MG63 (cell line): ENCODE data around the gene NKX6-2. TPM values are rescaled to one million over a fixed set of nuclear protein-coding genes. Genes with fewer than 3 reads are reported as not detected.
"Not testable (repeated sequence)": the region's sequence is repeated elsewhere in the genome, so short reads cannot be mapped to it uniquely, and the experiment has no call there.

Experiments
- DNase-seq: peaks from one replicate; pipeline ENCODE4 v3.0.0-alpha.2; 2020
- H3K27me3 ChIP-seq: fragments of 250-450 bp; sonication (Bioruptor Pico); 2 replicates; pipeline ENCODE4 v1.5.1; 2020; ENCODE audit warnings: mild to moderate bottlenecking, moderate library complexity
- H3K36me3 ChIP-seq: fragments of 250-450 bp; sonication (Bioruptor Pico); 2 replicates; pipeline ENCODE4 v1.5.1; 2020; ENCODE audit warnings: mild to moderate bottlenecking, moderate library complexity
- H3K4me3 ChIP-seq: fragments of 250-450 bp; sonication (Bioruptor Pico); 2 replicates; pipeline ENCODE4 v1.5.1; 2020; ENCODE audit warnings: mild to moderate bottlenecking, moderate library complexity
- H3K9me3 ChIP-seq: fragments of 250-450 bp; sonication (Bioruptor Pico); 2 replicates; pipeline ENCODE4 v1.5.1; 2020; ENCODE audit warnings: mild to moderate bottlenecking, moderate library complexity
- total RNA-seq: library from RNA; depleted of rRNA; stranded (reverse); fragments of >200 nt; shearing (Covaris generic); gene quantifications from 2 replicates; pipeline ENCODE4 v1.2.3, GENCODE V29; 2014; ENCODE audit warnings: low replicate concordance; rRNA removed

The NKX6-2 gene
- total RNA-seq: not detected in 2 replicates

- no peaks in the 10 kb centered on the region for H3K9me3 ChIP-seq
- no peaks in the 10 kb centered on the region for H3K36me3 ChIP-seq
- H3K4me3 ChIP-seq: no peak within 1 kb of the TSS
- DNase-seq: no peak
- peaks cover 22% of the 10 kb centered on the region for H3K27me3 ChIP-seq
Observed at GRCh38 chr10:132785723-132786475, at the start of gene NKX6-2. Gene NKX6-2, minus strand, starts transcription at chr10:132786147. Its CDS starts 199 bp downstream, at chr10:132785948.

DNA sequence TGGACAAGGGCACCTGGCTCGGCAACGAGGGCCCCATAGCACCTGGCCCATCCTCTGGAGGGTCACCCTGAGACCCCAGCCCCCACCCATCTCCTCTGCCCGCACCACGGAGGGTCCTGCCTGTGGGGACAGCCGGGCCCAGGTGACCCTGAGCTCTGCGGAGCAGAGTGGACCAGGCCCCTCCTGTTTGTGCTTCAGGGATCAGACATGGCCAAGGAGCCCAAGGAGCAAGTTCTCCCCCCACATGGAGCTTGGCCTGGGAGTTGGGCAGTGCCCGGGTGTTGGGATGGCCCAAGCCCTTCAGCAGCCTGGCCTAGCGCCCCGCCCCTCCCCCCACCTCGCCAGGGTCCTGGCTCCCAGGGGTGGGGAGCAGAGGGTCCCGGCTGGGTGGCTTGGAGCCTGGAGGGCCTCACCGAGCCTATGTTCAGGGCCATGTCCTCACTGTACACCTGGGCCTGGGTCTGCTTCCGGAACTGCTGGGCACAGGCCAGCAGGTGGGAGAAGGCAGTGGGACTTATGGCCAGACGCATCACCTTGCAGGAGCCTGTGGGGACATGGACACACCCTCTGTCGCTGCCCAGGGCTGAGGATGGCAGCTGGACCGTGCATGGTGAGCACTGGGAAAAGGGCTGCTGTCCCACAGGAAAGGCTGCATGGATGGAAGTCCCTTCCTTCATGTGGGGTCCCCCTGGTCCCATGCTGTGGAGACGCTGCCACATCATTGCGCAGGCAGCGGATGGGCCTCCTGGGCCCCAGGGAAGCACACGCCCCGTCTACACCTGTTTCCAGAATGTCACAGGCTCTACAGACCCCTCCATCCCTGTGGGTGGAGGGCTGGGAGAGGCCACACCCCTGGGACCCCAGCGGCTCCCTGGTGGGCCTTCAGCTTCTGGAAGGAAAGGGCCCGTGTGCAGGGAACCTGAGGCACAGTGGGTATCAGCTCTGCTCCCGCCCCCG, 49.2 kb upstream of the NKX6-2 start:
- Histone ChIP-seq H3K9me3 (no peaks in the 10 kb centered on the region), H3K4me3 (no peak overlapping the region), H3K36me3 (no peaks in the 10 kb centered on the region), H3K27me3 (peaks cover 34% of the 10 kb centered on the region)
- no peak for DNase-seq

DNA sequence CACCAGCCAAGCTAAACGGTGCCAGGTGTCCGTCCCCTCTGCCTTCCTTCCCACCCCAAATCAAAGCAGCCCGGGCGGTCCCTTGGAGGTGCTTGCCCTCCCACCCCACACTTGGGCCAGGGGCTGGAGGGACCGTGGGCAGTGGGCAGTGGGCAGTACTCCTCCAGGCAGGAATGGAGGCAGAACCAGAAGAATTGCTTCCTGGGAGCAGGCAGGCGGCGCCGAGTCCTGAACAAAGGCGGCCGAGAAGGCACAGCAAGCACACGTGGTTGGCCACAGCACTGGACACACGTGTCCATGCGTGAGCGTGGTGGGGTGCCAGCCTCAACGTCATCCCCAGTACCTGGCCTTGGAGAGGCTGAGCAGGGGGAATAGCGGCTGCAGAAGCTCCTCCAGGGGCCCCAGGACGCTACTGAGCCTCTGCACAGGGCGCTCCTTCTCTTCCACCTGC, 48.4 kb upstream of the NKX6-2 start:
- no peak for DNase-seq
- H3K4me3 ChIP-seq: no peak overlapping the region
- peaks cover 40% of the 10 kb centered on the region for H3K27me3 ChIP-seq
- no peaks in the 10 kb centered on the region for H3K9me3 ChIP-seq
- no peaks in the 10 kb centered on the region for H3K36me3 ChIP-seq

GRCh38 chr10:132833421-132834111, 47.6 kb upstream of the NKX6-2 start:
- Histone ChIP-seq H3K9me3 (no peaks in the 10 kb centered on the region), H3K27me3 (peaks cover 43% of the 10 kb centered on the region), H3K36me3 (no peaks in the 10 kb centered on the region), H3K4me3 (no peak overlapping the region)
- DNase-seq: no peak

GRCh38 chr10:132832186-132832969, 46.4 kb upstream of the NKX6-2 start:
- H3K4me3 ChIP-seq: no peak overlapping the region
- H3K9me3 ChIP-seq: no peaks in the 10 kb centered on the region
- no peaks in the 10 kb centered on the region for H3K36me3 ChIP-seq
- DNase-seq: no peak
- peaks cover 45% of the 10 kb centered on the region for H3K27me3 ChIP-seq

GRCh38 chr10:132829403-132829802, 43.5 kb upstream of the NKX6-2 start:
- no peaks in the 10 kb centered on the region for H3K9me3 ChIP-seq
- H3K27me3 ChIP-seq: peaks cover 45% of the 10 kb centered on the region
- DNase-seq: no peak
- no peaks in the 10 kb centered on the region for H3K36me3 ChIP-seq
- H3K4me3 ChIP-seq: no peak overlapping the region

- Histone ChIP-seq H3K9me3 (no peaks in the 10 kb centered on the region), H3K36me3 (no peaks in the 10 kb centered on the region), H3K27me3 (peaks cover 44% of the 10 kb centered on the region), H3K4me3 (no peak overlapping the region)
- DNase-seq: no peak
Observed at GRCh38 chr10:132828681-132829080, 42.7 kb upstream of the NKX6-2 start.

DNA sequence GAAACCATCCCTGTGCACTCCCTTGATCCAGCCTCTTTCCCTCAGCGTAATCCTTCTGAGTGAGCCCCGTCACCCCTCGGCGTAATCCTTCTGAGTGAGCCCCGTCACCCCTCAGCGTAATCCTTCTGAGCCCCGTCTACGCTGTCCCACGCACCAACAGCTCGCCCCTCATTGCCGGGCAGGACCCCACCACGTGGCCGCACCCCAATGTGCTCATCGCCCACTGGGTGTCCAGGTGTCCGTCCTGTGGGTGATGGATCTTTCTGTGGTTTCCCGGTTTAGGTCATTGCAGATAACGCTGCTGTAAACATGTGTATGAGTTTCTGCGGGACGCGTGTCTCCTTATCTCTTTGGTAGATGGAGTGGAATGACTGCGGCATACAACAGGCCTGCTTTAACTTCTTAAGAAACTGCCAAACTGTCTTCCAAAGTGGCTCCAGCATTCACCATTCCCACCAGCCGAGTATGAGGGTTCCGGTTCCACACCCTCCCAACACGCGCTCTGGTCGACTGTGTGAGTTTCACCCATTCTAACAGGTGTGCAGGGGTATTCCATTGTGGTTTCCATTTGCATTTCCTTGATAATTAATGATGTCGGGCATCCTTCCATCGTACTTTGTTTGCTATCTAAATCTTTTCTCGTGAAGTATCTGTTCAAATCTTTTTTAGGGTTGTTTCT, 42.1 kb upstream of the NKX6-2 start:
- no peaks in the 10 kb centered on the region for H3K36me3 ChIP-seq
- no peaks in the 10 kb centered on the region for H3K9me3 ChIP-seq
- DNase-seq: no peak
- peaks cover 37% of the 10 kb centered on the region for H3K27me3 ChIP-seq
- no peak overlapping the region for H3K4me3 ChIP-seq

GRCh38 chr10:132827423-132827789, 41.5 kb upstream of the NKX6-2 start:
- H3K27me3 ChIP-seq: peaks cover 31% of the 10 kb centered on the region
- H3K36me3 ChIP-seq: no peaks in the 10 kb centered on the region
- no peak for DNase-seq
- no peaks in the 10 kb centered on the region for H3K9me3 ChIP-seq
- no peak overlapping the region for H3K4me3 ChIP-seq

DNA sequence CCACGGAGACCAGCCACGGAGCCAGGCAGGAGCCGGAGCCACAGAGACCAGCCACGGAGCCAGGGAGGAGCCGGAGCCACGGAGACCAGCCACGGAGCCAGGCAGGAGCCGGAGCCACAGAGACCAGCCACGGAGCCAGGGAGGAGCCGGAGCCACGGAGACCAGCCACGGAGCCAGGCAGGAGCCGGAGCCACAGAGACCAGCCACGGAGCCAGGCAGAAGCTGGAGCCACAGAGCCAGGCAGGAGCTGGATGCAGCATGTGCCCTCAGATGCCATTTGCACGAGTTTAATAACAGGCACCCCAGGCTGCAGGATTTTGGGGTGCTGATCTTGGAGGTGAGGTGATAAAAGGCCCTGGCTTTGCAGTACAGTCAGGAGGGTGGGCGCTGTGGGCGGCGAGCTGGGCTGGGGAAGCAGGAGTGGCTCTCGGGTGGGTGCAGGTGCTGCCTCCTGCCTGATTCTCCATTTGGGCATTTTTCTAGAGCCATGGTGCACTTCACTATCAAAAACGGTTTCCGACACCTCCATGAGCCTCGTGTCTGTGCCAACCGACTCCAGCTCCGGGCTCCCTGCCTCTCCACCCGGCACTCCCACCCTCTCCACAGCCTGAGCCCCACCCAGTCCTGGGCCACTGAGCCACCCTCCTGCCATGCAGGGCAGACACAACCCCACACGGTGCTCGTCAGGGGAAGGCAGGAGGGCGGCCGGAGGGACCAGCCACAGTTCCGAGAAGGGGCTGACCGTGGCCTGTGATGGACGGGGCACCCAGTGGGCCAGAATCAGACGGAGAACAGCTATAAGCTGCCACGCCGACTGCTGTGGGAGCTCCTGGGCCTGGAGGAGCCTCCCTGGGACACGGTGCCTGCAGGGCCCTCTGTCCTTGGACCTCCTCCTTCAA, 40.8 kb upstream of the NKX6-2 start:
- no peaks in the 10 kb centered on the region for H3K9me3 ChIP-seq
- H3K4me3 ChIP-seq: no peak overlapping the region
- H3K27me3 ChIP-seq: peaks cover 24% of the 10 kb centered on the region
- DNase-seq: no peak
- H3K36me3 ChIP-seq: no peaks in the 10 kb centered on the region

DNA sequence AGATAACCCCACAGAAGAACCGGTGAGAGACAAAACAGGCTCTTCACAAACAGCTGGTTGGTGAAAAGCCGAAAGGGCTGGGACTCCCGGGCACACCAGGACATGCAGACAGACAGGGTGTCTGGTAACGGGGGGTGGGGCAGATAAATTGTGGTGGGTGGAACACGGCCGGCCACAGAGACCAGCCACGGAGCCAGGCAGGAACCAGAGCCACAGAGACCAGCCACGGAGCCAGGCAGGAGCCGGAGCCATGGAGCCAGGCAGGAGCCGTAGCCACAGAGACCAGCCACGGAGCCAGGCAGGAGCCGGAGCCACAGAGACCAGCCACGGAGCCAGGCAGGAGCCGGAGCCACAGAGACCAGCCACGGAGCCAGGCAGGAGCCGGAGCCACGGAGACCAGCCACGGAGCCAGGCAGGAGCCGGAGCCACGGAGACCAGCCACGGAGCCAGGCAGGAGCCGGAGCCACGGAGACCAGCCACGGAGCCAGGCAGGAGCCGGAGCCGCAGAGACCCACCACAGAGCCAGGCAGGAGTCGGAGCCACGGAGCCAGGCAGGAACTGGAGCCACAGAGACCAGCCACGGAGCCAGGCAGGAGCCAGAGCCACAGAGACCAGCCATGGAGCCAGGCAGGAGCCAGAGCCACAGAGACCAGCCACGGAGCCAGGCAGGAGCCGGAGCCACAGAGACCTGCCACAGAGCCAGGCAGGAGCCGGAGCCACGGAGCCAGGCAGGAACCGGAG, 40.0 kb upstream of the NKX6-2 start:
- peaks cover 18% of the 10 kb centered on the region for H3K27me3 ChIP-seq
- not testable (repeated sequence) for DNase-seq, H3K4me3 ChIP-seq, H3K9me3 ChIP-seq, H3K36me3 ChIP-seq

DNA sequence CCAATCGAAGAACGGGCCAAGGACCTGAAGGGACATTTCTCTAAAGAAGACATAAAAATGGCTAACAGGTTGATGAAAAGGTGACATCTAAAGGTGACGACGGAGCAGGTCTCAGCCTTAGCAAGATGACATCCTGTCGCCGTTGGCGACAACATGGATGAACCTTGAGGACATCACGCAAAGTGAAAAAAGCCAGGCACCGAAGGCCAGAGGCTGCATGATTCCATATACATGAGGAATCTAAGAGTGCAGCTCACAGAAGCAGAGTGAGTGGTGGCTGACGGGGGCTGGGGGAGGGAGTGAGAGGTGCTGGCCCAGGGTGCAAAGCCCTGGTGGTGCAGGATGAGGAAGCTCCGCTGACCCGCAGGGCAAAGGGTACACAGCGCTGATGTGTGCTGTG, 34.1 kb upstream of the NKX6-2 start:
- H3K4me3 ChIP-seq: no peak overlapping the region
- no peak for DNase-seq
- H3K27me3 ChIP-seq: peaks cover 33% of the 10 kb centered on the region
- H3K9me3 ChIP-seq: peaks cover 2% of the 10 kb centered on the region; the same call in 1 of the 2 replicates
- H3K36me3 ChIP-seq: no peaks in the 10 kb centered on the region

GRCh38 chr10:132817701-132818211, 31.8 kb upstream of the NKX6-2 start:
- peaks cover 33% of the 10 kb centered on the region for H3K27me3 ChIP-seq
- no peak for DNase-seq
- no peak overlapping the region for H3K4me3 ChIP-seq
- H3K36me3 ChIP-seq: no peaks in the 10 kb centered on the region
- H3K9me3 ChIP-seq: peaks cover 2% of the 10 kb centered on the region; the same call in 1 of the 2 replicates

DNA sequence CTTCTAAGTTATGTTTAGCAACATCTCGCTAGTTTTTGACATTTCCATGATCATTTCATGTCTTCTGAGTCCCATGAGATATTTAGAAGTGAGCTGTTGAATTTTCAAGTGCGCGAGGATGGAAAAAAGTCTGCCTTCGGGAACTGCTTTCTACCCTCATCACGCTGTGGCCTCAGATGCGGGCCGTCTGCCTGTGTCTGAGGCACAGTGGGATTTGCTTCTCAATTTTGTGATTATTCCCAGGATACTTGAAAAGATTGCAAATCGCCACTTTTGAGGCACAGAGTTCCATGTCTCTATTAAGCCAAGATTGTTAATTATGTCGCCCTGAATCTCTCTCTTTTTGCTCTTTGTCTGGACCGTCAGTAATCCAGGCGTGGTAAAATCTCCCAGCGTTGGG, 30.8 kb upstream of the NKX6-2 start:
- H3K4me3 ChIP-seq: no peak overlapping the region
- peaks cover 2% of the 10 kb centered on the region; the same call in 1 of the 2 replicates for H3K9me3 ChIP-seq
- DNase-seq: no peak
- H3K36me3 ChIP-seq: no peaks in the 10 kb centered on the region
- H3K27me3 ChIP-seq: peaks cover 33% of the 10 kb centered on the region
